ENCODE results near the gene ALX3.

Gene ALX3

GRCh38 chr1:110067893-110068645 is 2.4 kb downstream of the ALX3 start:
- POLR2A ChIA-PET = no interaction called here
- TF ChIP-seq ZNF280D (tag by site-specific recombination; IDR thresholded peaks at IDR 0.05) (no peak), ATF2 (tag by site-specific recombination; IDR thresholded peaks at IDR 0.05; ENCODE audit: low read depth) (no peak), GLI4 (tag by site-specific recombination; IDR thresholded peaks at IDR 0.05) (no peak), CTCF (tag by site-specific recombination; IDR thresholded peaks at IDR 0.05) (no peak), ZNF423 (tag by site-specific recombination; IDR thresholded peaks at IDR 0.05) (no peak), AEBP2 (tag by site-specific recombination; IDR thresholded peaks at IDR 0.05; ENCODE audit: borderline replicate concordance) (no peak), MYNN (tag by site-specific recombination; IDR thresholded peaks at IDR 0.05; ENCODE audit: borderline replicate concordance) (no peak), REPIN1 (tag by site-specific recombination; IDR thresholded peaks at IDR 0.05; ENCODE audit: low read depth) (no peak), ZNF692 (tag by site-specific recombination; IDR thresholded peaks at IDR 0.05) (no peak), ZNF544 (tag by site-specific recombination; IDR thresholded peaks at IDR 0.05) (no peak), ZBTB1 (tag by site-specific recombination; IDR thresholded peaks at IDR 0.05) (no peak), BCL11B (tag by site-specific recombination; IDR thresholded peaks at IDR 0.05; ENCODE audit: low read depth) (no peak), YY2 (tag by site-specific recombination; IDR thresholded peaks at IDR 0.05) (no peak), ZNF146 (tag by site-specific recombination; IDR thresholded peaks at IDR 0.05) (no peak), ZNF623 (tag by site-specific recombination; IDR thresholded peaks at IDR 0.05) (no peak), KLF16 (tag by site-specific recombination; IDR thresholded peaks at IDR 0.05) (no peak)
- H3K27ac ChIP-seq (ENCODE audit: extremely low read depth, low read depth, low read length) = no peak overlapping the region
- H3K36me3 ChIP-seq (ENCODE audit: control insufficient read depth in 2 of 2, insufficient read depth in 1 of 2, low read length in 2 of 2) = peaks cover 0 to 5% of the 10 kb centered on the region in 2 experiments; a peak in 1 of 3 replicates
- no peaks in the 10 kb centered on the region for H3K4me1 ChIP-seq (ENCODE audit: control insufficient read depth, insufficient read depth, low read length)
- CTCF ChIA-PET = interaction anchor here (0.7 kb wide), 1 partner anchor 36 kb away, joined by 3 read pairs; no protein-coding TSS in a partner anchor
- no peaks in the 10 kb centered on the region for H3K9me3 ChIP-seq (ENCODE audit: control insufficient read depth, insufficient read depth, low read depth, low read length)
- no peak overlapping the region for H3K4me3 ChIP-seq (ENCODE audit: low read depth, low read length)
